Measurements from ENCODE around the gene ZNF25. TPM values are rescaled to one million over a fixed set of nuclear protein-coding genes. Genes with fewer than 3 reads are reported as not detected.

The ZNF25 gene
- total RNA-seq = 8.4 and 10.7 TPM in 2 replicates

GRCh38 chr10:37976091-37976879 lies at the start of gene ZNF25:
Gene ZNF25, minus strand, starts transcription at chr10:37976647. Its CDS starts 4,925 bp downstream, at chr10:37971722.

GRCh38 chr10:38010119-38010903 lies 33.9 kb upstream of the ZNF25 start, which contains the start of gene ZNF33A:
Gene ZNF33A, plus strand, starts transcription at chr10:38010675. Its CDS starts 1,667 bp downstream, at chr10:38012342.

Other genes with a start within 250 kb of the ZNF25 start
- 2.8 and 2.9 TPM in 2 replicates for gene ZNF248, start 119.0 kb downstream of the ZNF25 start, total RNA-seq
- 6.1 and 14.0 TPM in 2 replicates for gene ZNF33A, start 34.0 kb upstream of the ZNF25 start, total RNA-seq
- gene ZNF37A, start 117.7 kb upstream of the ZNF25 start, total RNA-seq = 7.1 and 7.4 TPM in 2 replicates